Effector CD8-positive, alpha-beta T cell (primary cell): Measurements from ENCODE around the gene ATP6V1E1.
"Not testable (repeated sequence)": the region's sequence is repeated elsewhere in the genome, so short reads cannot be mapped to it uniquely, and the experiment has no call there.

Experiments
- DNase-seq: peaks from one replicate; lab custom pipeline; 2025; lab: John Stamatoyannopoulos, UW

Gene ATP6V1E1

DNA sequence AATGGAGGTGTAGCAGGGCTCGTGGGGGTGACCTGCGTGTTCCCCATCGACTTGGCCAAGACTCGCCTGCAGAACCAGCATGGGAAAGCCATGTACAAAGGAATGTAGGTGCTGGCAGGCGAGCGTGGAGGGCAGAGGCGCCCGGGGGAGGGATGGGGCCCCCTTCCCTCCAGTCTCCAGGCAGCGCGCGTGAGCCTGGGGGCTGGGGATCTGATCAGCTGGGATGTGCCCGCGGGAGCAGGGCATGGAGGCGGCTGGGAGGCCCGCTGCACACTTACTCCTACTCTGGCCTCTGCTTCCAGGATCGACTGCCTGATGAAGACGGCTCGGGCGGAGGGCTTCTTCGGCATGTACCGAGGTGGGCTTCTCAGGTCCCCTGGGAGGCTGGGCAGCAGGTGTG lies 47.5 kb downstream of the ATP6V1E1 start:
- no peak for DNase-seq

GRCh38 chr22:17580441-17581031 lies 48.0 kb downstream of the ATP6V1E1 start:
- no peak for DNase-seq

- no peak for DNase-seq
These were observed 49.0 kb downstream of the ATP6V1E1 start for GRCh38 chr22:17579535-17579981.

- DNase-seq: no peak
These were observed 50.3 kb downstream of the ATP6V1E1 start for GRCh38 chr22:17578136-17578754.

DNA sequence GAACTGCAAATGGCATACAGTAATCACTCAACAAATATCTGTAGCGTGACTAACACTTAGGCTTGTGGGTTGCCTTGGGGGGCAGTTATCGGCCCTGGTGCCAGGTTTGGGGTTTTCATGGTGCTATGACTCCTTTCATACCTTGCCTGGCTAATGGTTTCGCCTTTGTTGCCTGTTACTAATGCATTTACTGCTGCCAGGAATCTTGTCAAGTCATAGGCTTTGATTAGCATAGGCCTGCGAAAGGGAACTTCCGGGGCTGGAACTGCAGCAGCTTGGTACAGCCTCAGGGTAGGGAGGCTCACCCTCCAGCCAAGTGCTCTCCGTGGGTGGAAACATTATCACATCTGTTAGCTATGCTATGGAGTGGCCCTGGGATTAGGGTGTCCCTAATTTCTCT lies 52.1 kb downstream of the ATP6V1E1 start:
- no peak for DNase-seq

DNA sequence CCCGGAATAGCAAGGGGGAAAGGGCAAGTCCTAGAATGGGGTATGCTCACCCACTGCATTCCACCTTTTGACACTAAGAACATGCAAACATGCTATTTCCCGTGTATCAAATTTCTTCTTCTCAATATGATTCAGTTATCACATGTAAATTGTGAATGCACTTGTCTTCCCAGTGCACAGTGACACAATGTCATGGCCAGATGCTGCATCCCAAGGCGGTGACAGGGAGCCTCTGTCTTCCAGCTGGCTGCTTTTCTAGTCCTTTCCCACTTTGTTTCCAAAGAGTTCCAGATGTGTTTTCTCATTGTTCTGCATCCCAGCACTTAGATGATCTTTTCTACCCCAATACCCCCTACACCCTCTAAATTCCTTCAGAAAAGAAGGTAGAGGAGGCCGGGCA lies 52.9 kb downstream of the ATP6V1E1 start:
- no peak for DNase-seq

- no peak for DNase-seq
These were observed 53.4 kb downstream of the ATP6V1E1 start for GRCh38 chr22:17575151-17575550.

DNA sequence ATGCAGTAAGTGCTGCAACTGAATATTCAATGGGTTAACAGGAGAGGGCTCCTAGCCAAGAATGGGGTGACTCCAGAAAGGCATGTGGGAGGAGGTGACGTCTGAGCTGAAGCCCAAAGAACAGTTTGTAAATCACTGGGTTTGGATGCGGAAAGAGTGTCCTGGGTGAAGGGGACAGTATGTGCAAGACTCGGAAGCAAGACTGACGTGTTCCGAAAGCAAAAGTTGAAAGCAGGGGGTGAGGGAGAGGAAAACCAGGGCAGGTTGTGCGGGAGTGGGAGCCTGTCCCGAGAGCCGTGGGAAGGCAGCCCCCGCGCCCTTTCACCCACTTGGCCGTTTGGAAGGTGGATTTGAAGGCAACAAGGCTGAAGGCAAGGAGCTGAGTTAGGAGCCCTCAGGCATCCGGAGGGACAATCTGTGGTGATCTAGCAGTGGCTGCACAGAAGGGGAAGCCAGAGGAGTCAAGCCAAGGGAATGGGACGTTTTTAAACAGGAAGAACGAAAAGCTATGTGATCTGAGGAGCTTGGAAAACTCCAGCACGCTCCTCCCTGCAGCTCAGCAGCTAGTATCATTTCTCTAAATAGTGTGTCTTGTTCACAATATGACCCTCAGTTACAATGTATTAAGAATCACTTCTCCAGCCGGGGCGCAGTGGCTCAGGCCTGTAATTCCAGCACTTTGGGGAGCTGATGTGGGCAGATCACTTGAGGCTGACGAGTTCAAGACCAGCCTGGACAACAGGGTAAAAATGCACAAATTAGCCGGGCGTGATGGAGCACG lies 57.5 kb downstream of the ATP6V1E1 start:
- DNase-seq: no peak

DNA sequence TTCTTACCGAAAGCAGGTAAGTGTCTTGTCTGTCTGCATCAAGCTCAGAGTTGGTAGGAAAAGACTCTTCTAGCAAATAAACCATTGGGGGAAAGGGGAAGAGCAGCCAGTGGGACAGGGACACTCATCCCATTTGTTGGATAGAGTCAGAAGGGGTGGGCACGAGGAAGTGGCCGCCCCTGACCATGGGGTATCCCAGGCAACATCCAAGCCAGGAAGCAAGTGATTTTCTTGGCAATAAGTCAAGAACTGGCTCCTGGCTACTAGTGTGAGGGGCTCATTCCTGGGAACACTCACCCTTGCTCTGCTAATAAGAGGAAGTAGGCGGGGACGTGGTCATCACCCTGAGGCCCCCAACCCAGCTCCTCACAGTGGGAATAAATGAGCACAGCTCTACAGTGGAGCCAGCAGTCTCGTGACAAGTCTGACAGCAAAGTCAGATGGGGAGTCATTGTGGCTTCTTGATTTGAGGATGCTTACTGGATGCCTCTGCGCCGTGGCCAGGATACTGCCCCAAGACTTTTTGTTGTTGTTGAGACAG lies 58.5 kb downstream of the ATP6V1E1 start:
- DNase-seq: no peak

DNA sequence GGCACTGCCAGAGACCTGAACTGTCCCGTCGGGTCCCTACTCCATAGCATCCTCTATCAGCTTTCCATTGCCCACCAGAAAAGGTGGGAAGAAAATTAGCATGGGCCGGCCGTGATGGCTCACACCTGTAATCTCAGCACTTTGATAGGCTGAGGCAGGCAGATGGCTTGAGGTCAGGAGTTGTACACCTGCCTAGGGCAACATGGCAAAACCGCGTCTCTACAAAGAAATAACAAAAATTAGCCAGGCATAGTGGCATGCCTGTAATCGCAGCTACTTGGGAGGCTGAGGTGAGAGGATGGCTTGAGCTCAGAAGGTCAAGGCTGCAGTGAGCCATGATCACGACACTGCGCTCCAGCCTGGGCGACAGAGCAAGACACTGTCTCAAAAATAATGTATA lies 61.8 kb downstream of the ATP6V1E1 start:
- DNase-seq: no peak

- DNase-seq: not testable (repeated sequence)
These were observed 62.4 kb downstream of the ATP6V1E1 start for GRCh38 chr22:17566016-17566687.

DNA sequence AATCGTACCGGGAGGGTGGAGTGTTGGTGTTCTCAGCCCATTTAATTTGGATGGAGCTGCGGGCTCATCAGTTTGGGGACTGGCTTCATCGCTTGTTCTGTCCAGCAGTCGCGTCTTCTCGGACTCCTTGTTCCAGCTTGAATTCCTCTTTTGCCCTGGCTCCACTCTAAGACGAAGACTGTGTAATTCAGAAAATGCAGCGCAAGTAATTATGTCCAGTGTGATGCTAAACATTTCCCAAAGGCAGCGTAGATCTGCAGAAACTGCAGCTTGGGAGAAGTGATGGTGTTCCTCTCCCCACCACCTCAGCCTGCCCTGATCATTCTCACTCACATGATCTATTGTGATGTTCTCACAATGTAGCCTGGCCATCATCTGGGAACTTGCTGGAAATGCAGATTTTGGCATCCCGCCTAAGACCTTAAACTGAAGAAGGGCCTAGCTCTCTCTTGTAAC lies 64.6 kb downstream of the ATP6V1E1 start:
- no peak for DNase-seq

GRCh38 chr22:17562906-17563870 lies 65.4 kb downstream of the ATP6V1E1 start, which contains the start of gene SLC25A18:
Gene SLC25A18, plus strand, starts transcription at chr22:17563498. Its CDS starts 16,447 bp downstream, at chr22:17579945.
- DNase-seq: no peak

GRCh38 chr22:17559188-17559587 lies 69.4 kb downstream of the ATP6V1E1 start:
- no peak for DNase-seq

DNA sequence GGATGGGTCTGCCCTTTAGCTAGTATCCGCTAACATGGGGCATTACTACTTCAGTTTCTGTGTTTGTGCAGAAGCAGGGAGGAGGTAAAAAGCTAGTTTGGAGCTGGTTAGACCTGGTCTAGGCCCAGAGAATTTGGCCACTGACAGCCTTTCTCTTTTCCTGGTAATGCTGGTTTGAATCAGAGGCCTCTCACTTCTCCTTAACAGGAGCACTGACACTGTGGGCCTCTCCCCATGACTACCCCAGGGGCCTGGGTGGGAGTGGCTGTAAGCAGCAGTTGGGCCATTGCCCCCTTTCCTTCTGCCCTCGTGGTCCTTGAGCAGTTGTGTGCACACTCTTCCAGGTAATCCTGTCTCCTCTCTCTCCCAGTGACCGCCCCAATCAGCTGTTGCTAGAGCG lies 73.7 kb downstream of the ATP6V1E1 start:
- DNase-seq: no peak

DNA sequence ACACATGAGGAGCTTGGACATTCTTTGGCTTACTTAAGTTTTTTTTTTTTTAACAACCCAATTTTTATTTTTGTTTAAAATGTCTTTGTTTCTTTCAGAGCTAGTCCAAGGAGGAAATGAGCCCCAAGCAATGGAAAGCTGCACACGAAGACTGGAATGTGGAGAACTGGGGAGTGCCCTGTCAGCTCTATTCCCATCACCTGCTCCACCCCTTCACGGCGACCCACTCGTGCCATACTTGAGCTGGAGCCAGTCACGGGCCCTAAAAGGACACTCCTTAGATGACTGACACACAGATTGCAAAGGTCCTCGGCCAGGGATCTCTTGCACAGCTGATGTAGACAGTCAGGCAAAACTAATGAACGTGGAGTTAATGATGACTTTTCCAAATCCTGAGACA lies 75.8 kb downstream of the ATP6V1E1 start:
- no peak for DNase-seq

DNA sequence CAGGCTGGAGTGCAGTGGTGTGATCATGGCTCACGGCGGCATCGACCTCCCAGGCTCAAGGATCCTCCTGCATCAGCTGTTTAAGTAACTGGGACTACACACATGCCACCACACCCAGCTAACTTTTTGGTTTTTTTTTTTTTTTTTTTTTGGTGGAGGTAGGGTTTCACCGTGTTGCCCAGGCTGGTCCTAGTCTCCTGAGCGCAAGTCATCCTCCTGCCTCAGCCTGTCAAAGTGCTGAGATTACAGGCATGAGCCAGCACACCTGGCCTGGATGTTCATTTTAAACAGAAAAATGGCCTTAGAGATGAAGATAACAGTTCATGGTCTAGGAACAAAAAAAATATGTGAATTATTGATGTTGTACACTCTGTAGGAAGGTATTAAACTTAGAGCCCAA lies 78.9 kb downstream of the ATP6V1E1 start:
- DNase-seq: no peak

DNA sequence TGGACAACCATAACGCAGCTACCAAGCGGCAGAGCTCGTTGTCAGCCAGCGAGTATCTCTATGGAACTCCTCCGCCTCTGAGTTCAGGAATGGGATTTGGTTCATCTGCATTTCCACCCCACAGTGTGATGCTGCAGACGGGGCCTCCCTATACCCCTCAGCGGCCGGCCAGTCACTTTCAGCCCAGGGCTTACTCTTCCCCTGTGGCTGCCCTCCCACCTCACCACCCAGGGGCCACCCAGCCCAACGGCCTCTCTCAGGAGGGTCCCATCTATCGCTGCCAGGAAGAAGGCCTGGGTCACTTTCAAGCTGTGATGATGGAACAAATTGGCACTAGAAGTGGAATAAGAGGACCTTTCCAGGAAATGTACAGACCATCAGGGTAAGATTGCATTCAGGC lies 79.4 kb downstream of the ATP6V1E1 start:
- no peak for DNase-seq

- DNase-seq: no peak
These were observed 79.9 kb downstream of the ATP6V1E1 start for GRCh38 chr22:17548756-17549035.

GRCh38 chr22:17548010-17548755 lies 80.4 kb downstream of the ATP6V1E1 start:
- DNase-seq: no peak
